Heart right ventricle (tissue), 16 donors: ENCODE data around the gene LARP4B. TPM values are rescaled to one million over a fixed set of nuclear protein-coding genes. Genes with fewer than 3 reads are reported as not detected.

Source experiments
- ATAC-seq, 8 donors: fragments of 200-7000 bp; cut with Tn5 transposase; one replicate each; pipeline ENCODE4 v1.9.1; 2020; ENCODE audit warnings: mild to moderate bottlenecking in 8 of 8, moderate library complexity in 8 of 8, moderate number of reproducible peaks in 1 of 8
- DNase-seq, 2 donors: peaks; one replicate each; pipeline ENCODE4 v3.0.0-alpha.2; 2020
- H3K27ac ChIP-seq, 10 donors: fragments of 200-600 bp; sonication (generic) in 2 of 10; one replicate each; pipeline versions ENCODE4 v1.5.0 to v1.8.0; 2020 to 2022; ENCODE audit warnings: mild to moderate bottlenecking in 3 of 10
- H3K27me3 ChIP-seq, 7 donors: fragments of 200-600 bp; one replicate each; pipeline ENCODE4 v1.8.0; 2021 to 2022; ENCODE audit warnings: mild to moderate bottlenecking in 2 of 7
- H3K36me3 ChIP-seq, 9 donors: fragments of 200-600 bp; sonication (generic) in 1 of 9; one replicate each; pipeline versions ENCODE4 v1.5.0 to v1.8.0; 2020 to 2022; ENCODE audit warnings: mild to moderate bottlenecking in 2 of 9
- H3K4me1 ChIP-seq, 9 donors: fragments of 200-600 bp; sonication (generic) in 1 of 9; one replicate each; pipeline versions ENCODE4 v1.5.0 to v1.8.0; 2020 to 2022; ENCODE audit warnings: mild to moderate bottlenecking in 4 of 9
- H3K4me3 ChIP-seq, 10 donors: fragments of 200-600 bp; sonication (generic) in 2 of 10; one replicate each; pipeline versions ENCODE4 v1.5.0 to v1.8.0; 2020 to 2022; ENCODE audit warnings: mild to moderate bottlenecking in 7 of 10, moderate library complexity in 2 of 10
- H3K9me3 ChIP-seq, 11 donors: fragments of 200-600 bp in 10 of 11; sonication (generic) in 2 of 11; one replicate each; pipeline versions ENCODE4 v1.5.0 to v1.8.0; 2013 to 2022; ENCODE audit warnings: mild to moderate bottlenecking in 2 of 11, control low read depth in 1 of 11, moderate library complexity in 1 of 11
- WGBS, 2 donors: extraction: QIAGEN DNeasy Blood & Tissue Kit; methylation state at CpG; one replicate each; pipeline ENCODE4 v1.1.7; 2013; ENCODE audit warnings: inconsistent platforms in 1 of 2; 5-methylcytosine and 5-hydroxymethylcytosine counted together
- intact Hi-C, 10 donors: fragments of 100-400 bp; cut with DNase I; formaldehyde crosslinking; loops; one replicate each; pipeline versions ENCODE4 v1.11.1 to v1.14.2; 2022
- polyA plus RNA-seq, 2 donors: library from polyadenylated mRNA; stranded (reverse); fragments of 200-250 nt; gene quantifications; one replicate each; pipeline ENCODE4 v1.2.3, GENCODE V29; 2013
- total RNA-seq, 10 donors: library from RNA; stranded (reverse); fragmentation: NEBNext Ultra II Directional in 3 of 10; extraction: Animal tissue kit (Norgen Biotek cat#: 25700) in 3 of 10; gene quantifications; one replicate each; pipeline versions ENCODE4 v1.2.1 to v1.2.4, GENCODE V29; 2021 to 2023
- TF ChIP-seq, protein P1 (sequence below), 9 donors: fragments of 200-600 bp; sonication (generic) in 2 of 9; IDR thresholded peaks; one replicate each; pipeline versions ENCODE4 v1.5.0 to v1.8.0; 2021 to 2022; ENCODE audit warnings: antibody characterized with exemption in 9 of 9, mild to moderate bottlenecking in 5 of 9, moderate library complexity in 1 of 9
- donor health status: Arrhythmogenic right ventricular cardiomyopathy.
- donor health status: ischemic (EF 13 %, LVEDD 7.1; RV severe dilation, severe dysfunction).
- donor health status: healthy with polysubstance abuse.
- donor health status: DM: no; HTN: yes; CAD: no.
- donor health status: DM: no; HTN: no; CAD: no.
- donor health status: ischemic (EF 25% LVEDD 6.9; RV normal size, moderate dysfunction).
- donor health status: ischemic (EF 25% LVEDD 5.7; RV mildly dilated, moderate dysfunction).
- donor health status: healthy.
- donor health status: DM: yes; HTN: yes; CAD: no.
- donor health status: Ischemic cardiomyopathy.
- donor health status: ischemic (EF 35%, LVEDD 5.7; RV mildly dilated, moderate dysfunction).
- donor health status: nonischemic (EF 11% LVEDD 7.7; RV severe dilation, severe dysfunction).
- donor health status: DM: yes; HTN: yes; CAD: no.
- donor health status: PGD.
- donor health status: ischemic (EF 29% LVEDD 5.4; RV normal size, mild dysfunction).
- donor health status: nonischemic (EF 23%, LVEDD 6.1; RV moderate dilation, normal function).

Gene LARP4B
- total and polyA plus RNA-seq, 12 donors, result 10.6 to 82.6 (median 61.9) TPM

DNA sequence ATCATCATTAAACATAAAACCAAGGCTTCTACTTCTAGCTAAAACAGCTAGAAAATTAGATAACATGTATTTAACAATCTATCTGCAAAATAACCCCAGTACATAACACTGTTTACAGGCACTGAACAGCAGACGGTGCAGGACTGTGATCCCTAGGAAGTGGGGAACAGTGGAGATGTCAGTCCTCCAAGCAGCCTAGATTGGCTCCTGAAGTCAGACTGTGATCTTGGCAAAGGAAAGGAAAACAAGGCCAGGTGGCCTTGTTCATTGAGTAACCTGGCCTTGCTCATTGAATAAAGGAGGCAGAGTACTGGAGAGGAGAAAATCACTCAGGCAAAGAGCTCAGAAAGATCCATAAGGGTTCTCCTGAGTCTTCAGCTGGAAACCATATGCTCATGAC is 164.3 kb downstream of the LARP4B start:
- peaks cover 0 to 66% (median 5%) of the 10 kb centered on the region in 11 donors for H3K9me3 ChIP-seq
- DNase-seq (no peak), ATAC-seq (no peak)
- 76 to 88% methylated on average over 1 of the region's 1 CpG for WGBS, 2 donors
- no peaks in the 10 kb centered on the region for H3K36me3 ChIP-seq
- H3K4me3 ChIP-seq, result no peak overlapping the region
- TF ChIP-seq, protein P1, sequence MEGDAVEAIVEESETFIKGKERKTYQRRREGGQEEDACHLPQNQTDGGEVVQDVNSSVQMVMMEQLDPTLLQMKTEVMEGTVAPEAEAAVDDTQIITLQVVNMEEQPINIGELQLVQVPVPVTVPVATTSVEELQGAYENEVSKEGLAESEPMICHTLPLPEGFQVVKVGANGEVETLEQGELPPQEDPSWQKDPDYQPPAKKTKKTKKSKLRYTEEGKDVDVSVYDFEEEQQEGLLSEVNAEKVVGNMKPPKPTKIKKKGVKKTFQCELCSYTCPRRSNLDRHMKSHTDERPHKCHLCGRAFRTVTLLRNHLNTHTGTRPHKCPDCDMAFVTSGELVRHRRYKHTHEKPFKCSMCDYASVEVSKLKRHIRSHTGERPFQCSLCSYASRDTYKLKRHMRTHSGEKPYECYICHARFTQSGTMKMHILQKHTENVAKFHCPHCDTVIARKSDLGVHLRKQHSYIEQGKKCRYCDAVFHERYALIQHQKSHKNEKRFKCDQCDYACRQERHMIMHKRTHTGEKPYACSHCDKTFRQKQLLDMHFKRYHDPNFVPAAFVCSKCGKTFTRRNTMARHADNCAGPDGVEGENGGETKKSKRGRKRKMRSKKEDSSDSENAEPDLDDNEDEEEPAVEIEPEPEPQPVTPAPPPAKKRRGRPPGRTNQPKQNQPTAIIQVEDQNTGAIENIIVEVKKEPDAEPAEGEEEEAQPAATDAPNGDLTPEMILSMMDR (IDR thresholded peaks at IDR 0.05), result no peak
- intact Hi-C loops, result no loop called here
- peaks cover 0 to 6% (median 0%) of the 10 kb centered on the region in 7 donors for H3K27me3 ChIP-seq
- no peak overlapping the region for H3K27ac ChIP-seq
- no peaks in the 10 kb centered on the region for H3K4me1 ChIP-seq

DNA sequence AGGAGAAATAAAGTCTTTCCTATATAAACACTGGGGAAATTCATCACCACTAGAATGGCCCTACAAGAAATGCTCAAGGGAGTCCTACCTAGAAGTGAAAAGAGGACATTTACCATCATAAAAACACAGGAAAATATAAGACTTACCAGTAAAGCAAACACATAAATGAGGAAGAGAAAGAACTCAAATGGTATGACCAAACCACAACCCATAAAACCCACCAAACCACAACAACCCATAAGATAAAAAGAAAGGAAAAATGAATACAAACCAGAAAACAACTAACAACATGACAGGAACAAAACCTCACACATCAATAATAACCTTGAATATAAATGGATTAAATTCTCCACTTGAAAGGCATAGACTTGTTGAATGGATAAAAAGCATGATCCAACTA is 170.1 kb downstream of the LARP4B start:
- Histone ChIP-seq H3K4me3 (no peak overlapping the region), H3K9me3 (peaks cover 0 to 61% (median 21%) of the 10 kb centered on the region in 11 donors), H3K4me1 (no peaks in the 10 kb centered on the region), H3K27ac (no peak overlapping the region), H3K36me3 (no peaks in the 10 kb centered on the region), H3K27me3 (peaks cover 0 to 6% (median 0%) of the 10 kb centered on the region in 7 donors)
- no peak for ATAC-seq
- TF ChIP-seq, protein P1 (IDR thresholded peaks at IDR 0.05), result no peak
- intact Hi-C loops, result no loop called here
- no peak for DNase-seq

DNA sequence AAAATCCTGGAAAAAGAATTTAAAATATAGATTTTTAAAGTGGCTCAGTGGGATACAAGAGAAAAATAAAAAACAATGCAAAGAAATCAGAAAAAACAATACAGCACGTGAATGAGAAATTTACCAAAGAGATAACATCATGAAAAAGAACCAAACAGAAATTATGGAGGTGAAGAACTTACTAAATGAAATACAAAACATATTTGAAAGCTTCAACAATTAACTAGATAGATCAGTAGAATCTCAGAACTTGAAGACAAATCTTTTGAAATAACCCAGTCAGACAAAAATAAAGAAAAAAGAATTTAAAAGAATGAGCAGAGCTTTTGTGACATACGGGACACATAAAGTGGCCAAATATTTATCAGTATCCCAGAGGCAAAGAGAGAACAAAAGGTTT is 170.9 kb downstream of the LARP4B start:
- intact Hi-C loops, result no loop called here
- H3K36me3 ChIP-seq, result no peaks in the 10 kb centered on the region
- no peak for DNase-seq
- peaks cover 0 to 6% (median 0%) of the 10 kb centered on the region in 7 donors for H3K27me3 ChIP-seq
- no peak for ATAC-seq
- H3K9me3 ChIP-seq, result peaks cover 0 to 68% (median 21%) of the 10 kb centered on the region in 11 donors
- TF ChIP-seq, protein P1 (IDR thresholded peaks at IDR 0.05), result no peak
- no peak overlapping the region for H3K27ac ChIP-seq
- no peak overlapping the region for H3K4me3 ChIP-seq
- no peaks in the 10 kb centered on the region for H3K4me1 ChIP-seq
- WGBS, 2 donors, result 90 to 91% methylated on average over 2 of the region's 2 CpGs

DNA sequence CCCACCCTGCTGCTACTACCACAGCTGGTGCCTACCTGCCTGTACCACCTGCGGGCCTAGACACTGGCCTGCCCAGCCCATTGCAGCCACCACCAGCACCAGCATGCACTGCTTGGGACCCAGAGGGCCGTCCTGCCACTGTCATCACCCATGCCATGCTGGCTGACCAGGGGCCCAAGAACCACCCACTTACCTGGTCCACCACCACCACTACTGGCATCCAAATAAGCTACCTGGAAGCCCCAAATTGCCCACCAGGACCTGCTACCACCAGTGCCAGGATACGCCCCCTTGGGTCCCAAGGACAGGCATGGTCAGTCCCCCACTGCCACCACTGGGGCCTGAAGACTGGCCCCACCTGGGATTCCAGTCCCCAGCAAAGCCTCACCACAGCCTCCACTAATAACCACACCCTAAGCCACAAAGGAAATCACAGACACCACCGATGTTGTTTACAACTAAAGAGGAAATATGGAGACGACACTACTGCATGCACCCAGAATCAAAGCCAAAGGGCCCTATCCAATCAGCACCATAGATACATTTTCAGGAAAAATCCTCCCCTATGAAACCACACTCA is 171.5 kb downstream of the LARP4B start:
- H3K4me3 ChIP-seq, result no peak overlapping the region
- H3K27ac ChIP-seq, result no peak overlapping the region
- peaks cover 0 to 73% (median 21%) of the 10 kb centered on the region in 11 donors for H3K9me3 ChIP-seq
- ATAC-seq (no peak), DNase-seq (no peak)
- no peaks in the 10 kb centered on the region for H3K36me3 ChIP-seq
- 69 to 74% methylated on average over 5 of the region's 5 CpGs for WGBS, 2 donors
- TF ChIP-seq, protein P1 (IDR thresholded peaks at IDR 0.05), result no peak
- intact Hi-C loops, result no loop called here
- H3K4me1 ChIP-seq, result no peaks in the 10 kb centered on the region
- H3K27me3 ChIP-seq, result peaks cover 0 to 6% (median 0%) of the 10 kb centered on the region in 7 donors

Other genes with a start within 250 kb of the LARP4B start
- 10 to 100 TPM; 27.6 to 48.2 (median 35.4) TPM for gene DIP2C, start 242.0 kb downstream of the LARP4B start, total RNA-seq
- 1 to 10 TPM; 7.1 to 8.6 TPM for gene DIP2C, start 242.0 kb downstream of the LARP4B start, polyA plus RNA-seq
- 10 to 100 TPM; 25.0 to 41.4 (median 29.4) TPM for gene GTPBP4, start 56.7 kb upstream of the LARP4B start, total RNA-seq
- 10 to 100 TPM; 13.0 to 44.9 TPM for gene GTPBP4, start 56.7 kb upstream of the LARP4B start, polyA plus RNA-seq
- gene IDI2, start 94.2 kb upstream of the LARP4B start, total RNA-seq, result 1 to 10 TPM in 1 of 10 donors, under 1 TPM in 5, not detected in 4; 0.35 to 1.2 (median 0.49) TPM
- gene IDI2, start 94.2 kb upstream of the LARP4B start, polyA plus RNA-seq, result under 1 TPM; 0.07 to 0.22 TPM
- 10 to 100 TPM; 14.4 to 21.9 (median 18.9) TPM for gene IDI1, start 117.4 kb upstream of the LARP4B start, total RNA-seq
- gene IDI1, start 117.4 kb upstream of the LARP4B start, polyA plus RNA-seq, result 10 to 100 TPM in 1 of 2 donors, 1 to 10 TPM in 1; 8.9 to 26.0 TPM
- gene WDR37, start 124.7 kb upstream of the LARP4B start, total RNA-seq, result 10 to 100 TPM; 25.0 to 36.5 (median 32.6) TPM
- 10 to 100 TPM in 1 of 2 donors, 1 to 10 TPM in 1; 6.8 to 15.0 TPM for gene WDR37, start 124.7 kb upstream of the LARP4B start, polyA plus RNA-seq